Stimulated activated CD8-positive, alpha-beta memory T cell treated with anti-CD3 and anti-CD28 coated beads, Interleukin-15, amount 100 ng/mL, for 24 hours (primary cell): Measurements from ENCODE around the gene ZCRB1.

Experiments
- DNase-seq: peaks from one replicate; pipeline ENCODE4 v3.0.0-alpha.2; 2020; ENCODE audit warnings: low read depth

Gene ZCRB1

GRCh38 chr12:42277396-42278127 is 48.3 kb downstream of the ZCRB1 start:
- DNase-seq: no peak

DNA sequence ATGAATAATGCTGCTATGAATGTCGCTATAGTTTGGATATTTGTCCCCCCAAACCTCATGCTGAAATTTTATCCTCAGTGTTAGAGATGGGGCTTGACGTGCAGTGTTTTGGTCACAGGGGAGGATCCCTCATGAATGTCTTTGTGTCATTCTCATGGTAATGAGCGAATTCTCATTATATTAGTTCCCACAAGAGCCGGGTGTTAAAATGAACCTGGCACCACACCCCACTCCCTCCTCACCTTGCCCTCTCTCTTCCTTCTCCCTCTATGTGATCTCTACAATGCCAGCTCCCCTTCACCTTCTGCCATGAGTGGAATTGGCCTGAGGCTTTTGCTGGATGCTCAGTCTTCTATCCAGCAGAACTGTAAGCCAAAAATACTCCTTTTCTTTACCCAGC is 50.4 kb downstream of the ZCRB1 start:
- DNase-seq: no peak

- DNase-seq: no peak
Observed at GRCh38 chr12:42273706-42274105, 52.2 kb downstream of the ZCRB1 start.

GRCh38 chr12:42270596-42270995 is 55.3 kb downstream of the ZCRB1 start:
- no peak for DNase-seq

- no peak for DNase-seq
Observed at GRCh38 chr12:42267413-42268190, 58.3 kb downstream of the ZCRB1 start.

GRCh38 chr12:42266579-42267230 is 59.2 kb downstream of the ZCRB1 start:
- DNase-seq: no peak

DNA sequence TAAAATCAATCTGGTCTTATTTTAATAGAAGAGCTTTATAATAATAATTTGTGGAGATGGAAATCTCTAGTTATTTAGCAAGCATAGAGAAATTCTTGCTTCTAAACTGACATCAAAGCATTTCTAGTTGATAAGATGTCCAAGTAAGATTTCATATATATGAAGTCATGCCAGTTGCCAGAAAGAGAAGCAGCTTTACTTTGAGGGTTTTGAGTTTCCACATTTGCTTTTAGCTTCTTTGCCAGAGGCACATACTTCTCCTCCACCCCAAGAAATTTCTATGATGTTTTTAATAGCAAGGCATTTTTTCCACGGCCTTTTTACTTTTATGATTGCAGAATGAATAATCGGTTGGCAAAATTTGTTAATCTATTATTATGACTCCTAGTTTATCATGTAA is 63.6 kb downstream of the ZCRB1 start:
- DNase-seq: no peak
